ENCODE data around the gene FLOT2.
A peak's percentile ranks its signal among the peaks of the same experiment; 100 is the strongest.
"Not testable (repeated sequence)": the region's sequence is repeated elsewhere in the genome, so short reads cannot be mapped to it uniquely, and the experiment has no call there.

Gene FLOT2
- long read RNA-seq, donor 1, transcript FLOT2-202 (11 exons, 2,618 nt) = major isoform, 36 of 39 reads
- long read RNA-seq, donor 1, partial matches to known transcripts = 0 of 39 reads
- long read RNA-seq, donor 1, other reads (novel, unspliced or antisense) = 0 of 39 reads
- long read RNA-seq, donor 2, transcript FLOT2-202 (11 exons, 2,618 nt) = major isoform, 14 of 15 reads
- long read RNA-seq, donor 2, partial matches to known transcripts = 0 of 15 reads
- long read RNA-seq, donor 2, other reads (novel, unspliced or antisense) = 0 of 15 reads
- long read RNA-seq, donor 3, transcript FLOT2-202 (11 exons, 2,618 nt) = major isoform, 17 of 18 reads
- long read RNA-seq, donor 3, partial matches to known transcripts = 0 of 18 reads
- long read RNA-seq, donor 3, other reads (novel, unspliced or antisense) = 0 of 18 reads
- long read RNA-seq, donor 4, transcript FLOT2-202 (11 exons, 2,618 nt) = major isoform, 13 of 18 reads
- long read RNA-seq, donor 4, partial matches to known transcripts = 5 of 18 reads
- long read RNA-seq, donor 4, other reads (novel, unspliced or antisense) = 0 of 18 reads
- long read RNA-seq, donor 5, transcript FLOT2-202 (11 exons, 2,618 nt) = major isoform, 25 of 26 reads
- long read RNA-seq, donor 5, partial matches to known transcripts = 0 of 26 reads
- long read RNA-seq, donor 5, other reads (novel, unspliced or antisense) = 0 of 26 reads
- long read RNA-seq, donor 6, transcript FLOT2-202 (11 exons, 2,618 nt) = major isoform, 18 of 25 reads
- long read RNA-seq, donor 6, partial matches to known transcripts = 6 of 25 reads
- long read RNA-seq, donor 6, other reads (novel, unspliced or antisense) = 0 of 25 reads
- long read RNA-seq, donor 7 = 0 reads
- long read RNA-seq, donor 8, transcript FLOT2-202 (11 exons, 2,618 nt) = major isoform, 21 of 24 reads
- long read RNA-seq, donor 8, partial matches to known transcripts = 0 of 24 reads
- long read RNA-seq, donor 8, other reads (novel, unspliced or antisense) = 0 of 24 reads

DNA sequence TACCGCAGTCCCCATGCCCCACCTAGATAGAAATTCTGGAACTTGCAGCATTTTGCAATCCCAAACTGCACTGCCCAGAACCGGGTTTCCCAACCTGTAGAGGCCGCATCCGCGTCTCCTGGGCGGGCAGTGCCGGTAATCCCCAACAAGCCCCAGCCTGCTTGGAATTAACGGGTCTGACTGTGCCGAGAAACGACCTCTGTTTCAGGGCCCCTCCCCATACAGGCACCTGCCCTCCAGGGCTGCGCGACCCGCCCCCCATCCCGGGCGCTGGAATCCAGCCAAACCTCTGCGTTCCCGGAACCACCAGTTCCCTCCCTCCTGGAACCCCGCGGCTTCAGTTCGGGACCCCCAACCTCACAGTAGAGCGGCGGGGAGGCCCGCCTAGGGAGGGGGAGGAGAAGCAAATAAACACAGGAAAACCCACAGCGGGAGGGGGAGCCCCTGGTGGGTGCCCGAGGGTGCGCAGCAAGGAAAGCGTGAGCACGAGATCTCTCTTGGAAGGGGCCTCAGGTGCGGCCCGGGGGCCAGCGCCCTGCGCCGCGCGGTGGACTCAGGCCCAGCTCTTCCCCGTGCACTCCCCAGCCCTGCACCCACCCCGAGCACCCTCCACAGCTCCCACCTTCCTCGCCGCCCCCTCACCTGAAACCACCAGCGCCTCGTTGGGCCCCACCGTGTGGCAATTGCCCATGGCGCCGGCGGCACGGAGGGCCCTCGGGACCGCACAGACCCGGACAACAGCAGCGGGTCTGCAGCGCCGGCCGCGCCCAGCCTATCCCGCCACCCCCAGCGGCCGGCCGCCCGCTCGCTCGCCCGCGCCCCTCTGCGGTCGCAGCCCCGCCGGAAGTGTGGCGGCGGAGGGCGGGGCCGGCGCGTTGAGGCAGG lies at the start of gene FLOT2:
FLOT2 (minus strand) TSS at position 850 of the 885 bp plus-strand sequence; CDS start at position 691, 159 bp downstream.
- peak; percentile 82 for DNase-seq

- no peak for DNase-seq
These were observed 48.7 kb upstream of the FLOT2 start for GRCh38 chr17:28946239-28946638.

GRCh38 chr17:28944862-28945741 lies 47.6 kb upstream of the FLOT2 start:
- no peak for DNase-seq

- no peak for DNase-seq
These were observed 46.8 kb upstream of the FLOT2 start for GRCh38 chr17:28944343-28944742.

DNA sequence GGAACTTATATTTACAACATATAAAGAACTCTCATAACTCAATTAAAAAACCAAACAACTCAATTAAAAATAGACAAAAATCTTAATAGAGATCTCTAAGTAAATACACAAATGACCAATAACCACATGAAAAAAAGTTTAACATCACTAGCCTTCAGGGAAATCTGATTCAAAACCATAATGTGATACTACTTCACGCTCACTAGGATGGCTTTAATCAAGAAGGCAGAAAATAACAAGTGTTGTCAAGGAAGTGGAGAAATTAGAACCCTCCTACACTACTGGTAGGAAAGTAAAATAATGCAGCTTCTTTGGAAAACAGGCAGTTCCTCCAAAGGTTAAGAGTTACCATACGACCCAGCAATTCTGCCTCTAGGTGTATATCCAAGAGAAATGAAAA lies 45.4 kb upstream of the FLOT2 start:
- DNase-seq = no peak

DNA sequence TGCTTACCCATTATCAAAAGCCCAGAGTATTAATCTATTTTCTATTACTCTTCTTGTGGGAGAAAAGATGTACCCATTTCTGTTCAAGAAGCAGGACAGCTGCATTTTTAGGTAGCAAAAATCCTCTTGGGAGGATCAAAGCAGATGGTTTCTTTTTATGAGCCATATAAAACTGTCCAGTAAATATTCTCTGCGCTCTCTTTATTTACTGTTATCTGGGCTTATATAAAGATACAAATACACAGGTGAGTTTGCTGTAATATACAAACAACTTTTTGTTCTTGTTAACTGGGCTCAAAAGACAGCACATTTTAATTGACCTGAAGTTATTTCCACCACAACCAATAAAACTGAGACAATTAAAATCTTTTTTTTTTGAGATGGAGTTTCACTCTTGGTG lies 43.7 kb upstream of the FLOT2 start:
- DNase-seq = no peak

DNA sequence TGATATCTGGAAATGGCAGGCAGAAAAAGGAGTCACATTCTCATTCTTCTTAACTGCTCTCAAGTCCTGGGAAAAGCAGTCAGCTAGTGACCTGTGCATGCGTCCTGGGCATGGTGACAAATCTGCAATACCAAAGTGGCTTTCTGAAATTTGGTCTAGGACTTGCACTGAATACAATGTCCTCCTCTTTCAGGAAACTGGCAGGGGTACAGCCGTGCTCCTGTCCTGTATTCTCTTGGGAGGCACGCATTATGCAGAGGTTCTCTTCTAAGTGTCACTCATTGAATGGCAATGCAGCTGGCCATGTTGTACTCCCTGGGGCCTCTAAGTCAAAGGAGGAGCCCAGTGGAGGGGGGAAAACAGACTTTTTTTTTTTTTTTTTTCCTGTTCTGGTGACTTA lies 43.1 kb upstream of the FLOT2 start:
- DNase-seq = no peak

DNA sequence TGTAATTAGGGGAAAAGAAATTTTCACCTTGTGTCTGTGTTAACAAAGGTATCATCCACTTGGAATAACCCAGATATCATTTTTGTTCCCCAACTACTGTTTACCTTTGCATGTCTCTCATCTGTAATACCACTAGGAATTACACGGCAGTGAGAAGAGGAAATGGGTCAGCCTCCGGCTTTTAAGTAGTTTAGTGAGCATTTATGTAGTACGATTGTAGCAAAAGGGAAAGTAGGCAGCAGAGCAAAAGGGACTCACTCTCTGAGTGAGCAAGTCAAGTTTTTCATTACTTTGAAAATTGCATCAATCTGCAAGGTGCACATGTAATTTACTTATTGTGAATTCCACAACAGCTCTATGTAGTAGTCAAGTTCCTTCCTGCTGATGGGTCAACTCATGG lies 42.6 kb upstream of the FLOT2 start:
- DNase-seq = no peak

DNA sequence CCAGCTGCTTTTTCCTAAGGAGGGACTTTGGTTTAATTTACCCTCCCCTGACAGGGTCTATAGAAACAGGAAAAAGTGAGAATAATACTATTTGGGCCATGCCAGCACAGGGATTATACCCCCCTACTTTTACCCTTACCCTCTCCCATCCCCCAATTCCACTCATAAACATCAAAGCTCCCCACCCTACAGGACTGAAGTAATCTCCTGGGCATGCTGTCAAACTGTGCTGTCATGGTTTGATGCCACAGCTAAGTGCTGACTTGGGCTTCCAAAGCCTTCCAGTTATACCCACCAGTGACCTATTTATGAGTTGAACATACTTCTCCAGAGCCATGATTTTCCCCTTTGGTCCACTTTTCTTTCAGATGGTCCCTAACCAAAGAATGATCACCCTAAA lies 41.0 kb upstream of the FLOT2 start:
- no peak for DNase-seq

GRCh38 chr17:28937044-28937729 lies 39.7 kb upstream of the FLOT2 start:
- no peak for DNase-seq

DNA sequence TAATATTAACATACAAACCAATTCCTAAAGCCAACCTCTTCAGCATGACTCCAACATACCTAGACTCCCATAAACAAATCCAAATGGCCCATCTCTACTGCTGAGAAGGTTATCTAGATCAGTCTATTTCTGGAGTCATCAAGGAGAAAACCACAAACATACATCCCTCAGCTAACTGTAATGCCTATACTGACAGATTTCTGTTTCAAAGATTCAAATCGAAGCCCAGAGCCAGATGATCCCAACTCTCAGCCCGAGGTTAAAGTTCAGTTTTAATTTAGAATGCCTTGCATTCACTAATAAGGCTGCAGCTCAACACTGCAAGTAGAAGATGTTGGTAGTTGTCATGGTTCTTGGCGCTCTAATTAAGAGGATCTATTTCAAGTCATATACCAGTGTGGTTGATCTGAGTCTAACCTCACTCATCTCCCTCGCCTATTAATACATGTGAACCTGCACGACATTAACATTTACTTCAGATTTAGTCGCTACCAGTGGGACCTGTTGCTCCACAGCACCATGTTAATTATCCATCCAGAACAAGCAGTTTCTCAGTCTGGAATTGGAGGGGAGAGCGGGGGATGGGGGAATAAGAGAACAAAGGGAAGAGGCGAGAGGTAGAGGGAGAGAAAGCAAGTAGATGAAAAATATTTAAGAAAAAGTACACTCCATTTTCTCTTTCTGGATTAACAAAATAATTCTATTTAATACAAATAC lies 38.4 kb upstream of the FLOT2 start:
- DNase-seq = no peak

GRCh38 chr17:28934508-28934907 lies 37.0 kb upstream of the FLOT2 start:
- not testable (repeated sequence) for DNase-seq

- no peak for DNase-seq
These were observed 32.3 kb upstream of the FLOT2 start for GRCh38 chr17:28929787-28930186.

DNA sequence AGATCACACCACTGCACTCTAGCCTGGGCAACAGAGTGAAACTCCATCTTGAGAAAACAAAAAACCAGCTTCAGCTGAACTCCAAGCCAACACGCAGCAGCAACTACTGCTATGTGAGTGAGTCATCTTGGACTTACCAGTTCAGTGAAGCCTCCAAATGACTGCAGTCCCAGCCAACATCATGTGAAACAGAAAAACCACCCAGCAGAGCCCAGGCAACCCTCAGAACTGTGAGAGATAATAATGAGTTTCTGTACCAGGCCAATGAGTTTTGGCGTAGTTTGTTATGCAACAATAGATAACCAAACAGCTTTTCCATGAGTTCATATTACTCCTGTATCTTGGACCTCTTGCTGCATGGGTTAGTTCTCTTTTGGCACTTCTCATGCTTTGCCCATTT lies 30.5 kb upstream of the FLOT2 start:
- no peak for DNase-seq

- DNase-seq = no peak
These were observed 29.3 kb upstream of the FLOT2 start for GRCh38 chr17:28926786-28927185.

DNA sequence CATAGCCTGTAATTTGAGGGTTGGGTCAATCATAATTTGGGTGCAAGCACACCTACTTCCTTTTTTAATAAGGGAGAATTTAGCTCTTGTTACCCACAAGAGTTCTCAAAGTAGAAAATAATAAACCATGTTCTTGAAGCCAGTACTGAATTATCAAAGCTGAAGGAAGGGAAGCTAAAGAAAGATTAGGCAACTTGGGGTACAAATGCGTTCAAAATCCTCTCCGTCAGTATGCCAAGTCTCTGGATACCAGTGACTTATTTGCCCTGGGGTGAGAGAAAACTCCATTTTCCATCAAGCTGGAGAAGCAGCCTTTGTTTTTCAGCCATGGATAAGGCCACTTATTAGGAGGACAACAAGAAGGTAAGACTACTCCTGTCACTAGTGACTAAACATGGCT lies 28.8 kb upstream of the FLOT2 start:
- no peak for DNase-seq

- DNase-seq = no peak
These were observed 28.4 kb upstream of the FLOT2 start for GRCh38 chr17:28925912-28926365.

DNA sequence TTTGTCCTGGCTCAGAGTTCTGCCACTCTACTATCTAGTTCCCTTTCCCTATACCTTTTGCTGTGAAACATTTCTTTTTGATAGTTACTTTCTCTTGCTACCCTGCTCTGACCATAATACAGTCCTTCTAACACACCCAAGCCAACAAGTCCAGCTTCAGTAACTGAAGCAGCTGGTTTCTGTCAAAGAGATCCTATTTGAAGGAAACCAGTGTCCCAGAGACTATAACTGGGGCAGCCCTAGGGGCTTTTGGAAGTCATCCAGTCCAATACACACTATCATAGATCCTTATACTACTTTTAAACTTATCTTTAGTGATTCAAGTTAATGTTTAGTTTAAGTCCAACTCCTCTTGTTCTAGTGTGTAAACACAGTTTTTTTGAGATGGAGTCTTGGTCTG lies 22.7 kb upstream of the FLOT2 start:
- no peak for DNase-seq

GRCh38 chr17:28918295-28918694 lies 20.8 kb upstream of the FLOT2 start:
- no peak for DNase-seq

DNA sequence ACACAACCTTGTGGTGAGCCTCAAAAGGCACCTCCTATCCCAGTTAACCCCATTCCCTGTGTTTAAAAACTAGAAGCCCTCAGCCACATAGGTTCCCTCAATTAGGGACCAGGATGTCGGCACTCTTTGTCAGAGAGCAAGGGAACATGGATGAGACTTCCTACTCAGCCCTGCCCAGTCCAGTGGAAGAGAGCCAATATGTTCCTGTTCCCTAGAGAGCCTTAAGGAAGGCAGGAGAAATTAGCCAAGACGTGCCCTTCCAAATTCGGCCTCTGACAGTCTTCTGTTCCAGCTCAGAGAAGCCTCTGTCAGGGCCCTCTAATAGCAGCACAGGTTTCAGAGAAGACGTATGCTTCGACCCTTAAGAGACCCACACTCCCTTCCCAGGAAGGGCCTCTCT lies 19.9 kb upstream of the FLOT2 start:
- no peak for DNase-seq

Measured in right kidney (tissue), 9 donors.